ENCODE measurements around the gene PLOD3. TPM values are rescaled to one million over a fixed set of nuclear protein-coding genes. Genes with fewer than 3 reads are reported as not detected.

PLOD3 gene
- total and polyA plus RNA-seq, 2 of the 8 experiments (the other 6 are each of a cell fraction or from before 2014, with no cell fraction given): 28.4 to 47.2 TPM

DNA sequence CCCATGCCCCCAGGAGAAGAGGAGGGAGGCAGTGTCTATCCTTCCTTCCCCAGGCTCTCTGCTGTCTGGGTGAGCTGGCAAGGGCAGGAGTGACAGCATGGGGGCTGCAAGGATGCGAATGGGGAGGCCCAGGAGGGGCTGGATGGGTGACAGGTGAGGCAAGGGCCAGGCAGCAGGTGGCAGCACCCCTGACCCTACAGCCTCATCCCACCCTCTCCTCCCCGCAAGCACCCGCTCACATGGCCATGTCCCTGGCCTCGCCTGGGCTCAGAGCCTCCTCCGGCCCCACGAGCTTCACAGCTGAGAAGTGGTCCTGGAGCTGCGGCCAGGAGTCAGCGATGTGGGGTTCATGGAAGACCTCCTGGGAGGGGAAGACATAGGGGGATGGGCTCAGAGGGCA, 5.4 kb downstream of the PLOD3 start:
- ChIA-PET POLR2A (ENCODE audit: partially characterized antibody) (interaction anchor here (0.9 to 1.8 kb wide), 6 partner anchors 12 to 84 kb away, joined by 3 to 6 read pairs (median 4); partner anchors contain the start of gene MOGAT3), CTCF (ENCODE audit: partially characterized antibody) (interaction anchor here (0.7 to 9.0 kb wide), 8 partner anchors 8 to 104 kb away, joined by 3 to 79 read pairs (median 4); partner anchors contain the start of genes FIS1 and MOGAT3)
- TF ChIP-seq CTCF (IDR thresholded peaks at IDR 0.05; ENCODE audit: control extremely low read depth in 1 of 3, insufficient read depth in 1 of 3, low read depth in 1 of 3, low read length in 3 of 3) (peak; percentile 9 to 32 (median 22); a peak in 3 of 4 replicates), SRF (IDR thresholded peaks at IDR 0.05; ENCODE audit: low read depth, low read length) (no peak)
- H3K36me3 ChIP-seq (ENCODE audit: control insufficient read depth in 2 of 4, insufficient read depth in 4 of 4, low read length in 3 of 4): peaks cover 0 to 4% (median 0%) of the 10 kb centered on the region in 4 experiments; a peak in 3 of 8 replicates
- H4K91ac ChIP-seq (replicated peaks; ENCODE audit: insufficient read length, low read length): no peak overlapping the region
- H2BK5ac ChIP-seq (ENCODE audit: low read depth, low read length): no peak overlapping the region
- no peak overlapping the region for H3K9ac ChIP-seq (replicated peaks in 1 of 4; ENCODE audit: extremely low read depth in 1 of 4, low read depth in 3 of 4, low read length in 3 of 4)
- H2AK5ac ChIP-seq (ENCODE audit: low read depth, low read length): no peak overlapping the region
- H4K20me1 ChIP-seq (replicated peaks in 1 of 2; ENCODE audit: control insufficient read depth in 1 of 2, insufficient read depth in 2 of 2, low read length in 2 of 2): peaks cover 0 to 2% of the 10 kb centered on the region in 2 experiments
- no peak overlapping the region; the same call in 1 of the 2 replicates for H4K8ac ChIP-seq (ENCODE audit: extremely low read depth, insufficient read depth, low read length)
- no peak overlapping the region for H3K18ac ChIP-seq (ENCODE audit: extremely low read depth, low read length)
- H3K23ac ChIP-seq (ENCODE audit: insufficient read length): no peak overlapping the region
- H3K79me1 ChIP-seq (ENCODE audit: low read depth, low read length): no peaks in the 10 kb centered on the region
- no peak for FAIRE-seq
- no peak overlapping the region for H4K5ac ChIP-seq (ENCODE audit: insufficient read length, low read depth, low read length)
- H2BK20ac ChIP-seq (ENCODE audit: low read length): no peak overlapping the region
- DNase-seq (ENCODE audit: low read depth in 1 of 2, low spot score in 2 of 2): no peak
- no peak overlapping the region for H3K4ac ChIP-seq (replicated peaks; ENCODE audit: insufficient read length, low read depth, low read length)
- H3K56ac ChIP-seq (replicated peaks; ENCODE audit: insufficient read length, low read depth, low read length): no peak overlapping the region
- WGBS, 2 experiments (ENCODE audit: extremely low coverage in 1 of 2, insufficient coverage in 1 of 2, insufficient read length in 1 of 2, insufficient replicate concordance in 2 of 2, low coverage in 1 of 2, low lambda C conversion rate in 2 of 2, missing lambda C conversion rate in 1 of 2): 87% methylated on average over 7 of the region's 8 CpGs; no CpG with 5 or more reads in 1 of the 2 experiments
- H3K79me2 ChIP-seq (ENCODE audit: control insufficient read depth in 1 of 2, insufficient read depth in 2 of 2, low read length in 2 of 2): no peaks in the 10 kb centered on the region
- no peak overlapping the region for H3K4me3 ChIP-seq (ENCODE audit: extremely low read depth in 1 of 4, insufficient read depth in 2 of 4, low read depth in 3 of 4, low read length in 4 of 4)
- H3K9me3 ChIP-seq (ENCODE audit: insufficient read depth in 2 of 2, low read depth in 1 of 2, low read length in 1 of 2): no peaks in the 10 kb centered on the region
- no peak overlapping the region for H2BK120ac ChIP-seq (replicated peaks; ENCODE audit: low read depth, low read length)
- no peaks in the 10 kb centered on the region for H3K27me3 ChIP-seq (replicated peaks in 1 of 4; ENCODE audit: control insufficient read depth in 3 of 4, extremely low read depth in 1 of 4, insufficient read depth in 3 of 4, low read length in 3 of 4)
- no peak overlapping the region for H3K4me2 ChIP-seq (ENCODE audit: insufficient read depth in 1 of 2, low read depth in 2 of 2, low read length in 2 of 2)
- no peak overlapping the region for H2BK12ac ChIP-seq (ENCODE audit: low read depth, low read length)
- H3K4me1 ChIP-seq (replicated peaks in 1 of 4; ENCODE audit: control insufficient read depth in 3 of 4, insufficient read depth in 4 of 4, low read length in 3 of 4): peaks cover 0 to 10% (median 5%) of the 10 kb centered on the region in 4 experiments; a peak in 4 of 7 replicates
- no peak overlapping the region for H2BK15ac ChIP-seq (ENCODE audit: low read length)
- H3K23me2 ChIP-seq (ENCODE audit: low read depth, low read length): peaks cover 4% of the 10 kb centered on the region; the same call in 1 of the 2 replicates
- no peak overlapping the region for H2AFZ ChIP-seq (ENCODE audit: low read length)
- no peak overlapping the region for H3K27ac ChIP-seq (ENCODE audit: low read depth, low read length)
- no peak overlapping the region for H3K14ac ChIP-seq (ENCODE audit: insufficient read length)
